KOPT-K1 (cell line): ENCODE data around the gene ACTR5.

ENCODE experiments used
- H3K27ac ChIP-seq: fragments of 200-600 bp; sonication (generic); 2 replicates; pipeline ENCODE4 v1.5.1; 2016; ENCODE audit warnings: antibody characterized with exemption, mild to moderate bottlenecking, low read depth, low read length; ENCODE audit not compliant: poor library complexity, severe bottlenecking
- H3K36me3 ChIP-seq: fragments of 200-600 bp; sonication (generic); 2 replicates; pipeline ENCODE4 v1.5.1; 2017; ENCODE audit warnings: antibody characterized with exemption, mild to moderate bottlenecking, low read length, moderate library complexity; ENCODE audit not compliant: insufficient read depth
- H3K9me3 ChIP-seq: fragments of 200-600 bp; sonication (generic); 2 replicates; pipeline ENCODE4 v1.5.1; 2017; ENCODE audit warnings: antibody characterized with exemption, low read length, mild to moderate bottlenecking; ENCODE audit not compliant: insufficient read depth, poor library complexity, severe bottlenecking

Gene ACTR5

DNA sequence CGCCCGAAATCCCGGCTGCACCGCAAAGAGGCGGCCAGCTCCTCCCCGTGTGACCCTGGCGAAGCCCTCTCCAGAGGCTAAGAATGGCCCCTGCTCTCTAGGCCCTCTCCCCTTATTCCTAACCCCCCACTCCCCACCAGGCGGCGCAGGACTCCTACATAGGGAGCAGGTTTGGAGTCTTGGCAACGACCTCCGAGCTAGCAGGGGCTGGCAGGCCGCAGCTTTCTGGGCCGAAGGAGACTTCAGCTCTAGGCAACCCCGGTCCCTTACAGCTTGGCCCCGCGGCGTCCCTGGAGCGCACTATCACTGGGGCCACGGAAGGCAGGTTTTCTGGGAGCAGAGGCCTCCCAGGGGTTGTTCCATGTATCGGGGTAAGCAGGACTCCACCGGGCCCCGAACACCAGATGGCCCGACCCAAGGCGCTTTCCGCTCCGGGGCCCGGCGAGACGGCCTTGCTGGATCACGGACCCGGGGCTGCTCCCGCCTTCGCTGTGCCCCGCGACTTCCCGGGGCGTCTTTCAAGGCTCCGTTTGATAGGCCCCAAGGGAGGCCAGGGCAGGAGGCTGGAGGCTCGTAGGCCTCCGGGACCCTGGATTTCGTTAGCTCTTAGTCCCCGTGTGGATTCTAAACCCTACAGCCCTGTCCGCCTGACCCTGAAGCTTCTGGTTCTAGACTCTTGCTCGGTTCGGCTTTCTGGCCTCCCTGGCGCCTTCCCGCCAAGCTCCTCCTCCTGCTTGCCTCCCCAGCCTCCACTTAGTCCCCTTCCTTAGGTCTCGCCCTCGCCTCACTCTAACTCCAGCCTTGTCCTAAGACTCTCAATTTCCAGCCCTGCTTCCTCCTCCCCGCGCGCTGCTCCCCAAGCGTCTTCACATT, 22.1 kb upstream of the ACTR5 start:
- no peak overlapping the region for H3K27ac ChIP-seq
- H3K36me3 ChIP-seq, result no peaks in the 10 kb centered on the region
- H3K9me3 ChIP-seq, result no peaks in the 10 kb centered on the region

DNA sequence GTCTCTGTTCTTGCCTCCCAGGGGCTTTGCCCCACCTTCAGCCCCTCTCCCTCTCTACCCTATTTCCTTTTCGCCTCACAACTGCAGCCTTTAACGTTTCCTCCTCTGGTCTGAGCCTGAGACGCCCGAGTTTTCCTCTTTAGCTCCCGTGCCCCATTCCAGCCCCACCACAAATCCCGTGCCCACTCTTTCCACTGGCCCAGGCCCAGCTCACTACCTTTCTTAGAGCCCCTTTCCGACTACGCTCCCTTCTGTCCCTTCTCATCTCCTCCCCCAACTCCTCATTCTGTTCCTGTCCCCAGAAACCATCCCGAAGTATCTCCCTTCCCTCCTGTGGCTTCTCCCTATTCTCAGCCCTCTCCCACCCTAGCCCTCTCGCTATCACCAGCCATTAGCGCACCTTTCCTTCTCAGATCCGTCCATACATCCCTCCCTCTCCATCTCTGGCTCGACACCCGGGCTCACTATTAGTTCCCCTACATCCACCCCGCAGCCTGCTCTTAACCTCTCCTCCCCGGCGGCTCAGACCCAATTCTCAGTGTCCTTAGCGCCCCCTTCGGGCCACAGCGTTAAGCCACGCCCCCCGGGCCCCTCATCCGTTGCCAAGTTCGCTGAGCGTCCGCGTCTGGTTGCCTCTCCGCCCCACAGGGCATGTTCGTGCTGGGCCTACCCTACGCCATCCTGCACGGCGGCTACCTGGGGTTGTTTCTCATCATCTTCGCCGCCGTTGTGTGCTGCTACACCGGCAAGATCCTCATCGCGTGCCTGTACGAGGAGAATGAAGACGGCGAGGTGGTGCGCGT, 21.3 kb upstream of the ACTR5 start:
- H3K36me3 ChIP-seq, result no peaks in the 10 kb centered on the region
- H3K9me3 ChIP-seq, result no peaks in the 10 kb centered on the region
- H3K27ac ChIP-seq, result no peak overlapping the region

DNA sequence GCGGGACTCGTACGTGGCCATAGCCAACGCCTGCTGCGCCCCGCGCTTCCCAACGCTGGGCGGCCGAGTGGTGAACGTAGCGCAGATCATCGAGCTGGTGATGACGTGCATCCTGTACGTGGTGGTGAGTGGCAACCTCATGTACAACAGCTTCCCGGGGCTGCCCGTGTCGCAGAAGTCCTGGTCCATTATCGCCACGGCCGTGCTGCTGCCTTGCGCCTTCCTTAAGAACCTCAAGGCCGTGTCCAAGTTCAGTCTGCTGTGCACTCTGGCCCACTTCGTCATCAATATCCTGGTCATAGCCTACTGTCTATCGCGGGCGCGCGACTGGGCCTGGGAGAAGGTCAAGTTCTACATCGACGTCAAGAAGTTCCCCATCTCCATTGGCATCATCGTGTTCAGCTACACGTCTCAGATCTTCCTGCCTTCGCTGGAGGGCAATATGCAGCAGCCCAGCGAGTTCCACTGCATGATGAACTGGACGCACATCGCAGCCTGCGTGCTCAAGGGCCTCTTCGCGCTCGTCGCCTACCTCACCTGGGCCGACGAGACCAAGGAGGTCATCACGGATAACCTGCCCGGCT, 20.6 kb upstream of the ACTR5 start:
- no peaks in the 10 kb centered on the region for H3K9me3 ChIP-seq
- no peaks in the 10 kb centered on the region for H3K36me3 ChIP-seq

DNA sequence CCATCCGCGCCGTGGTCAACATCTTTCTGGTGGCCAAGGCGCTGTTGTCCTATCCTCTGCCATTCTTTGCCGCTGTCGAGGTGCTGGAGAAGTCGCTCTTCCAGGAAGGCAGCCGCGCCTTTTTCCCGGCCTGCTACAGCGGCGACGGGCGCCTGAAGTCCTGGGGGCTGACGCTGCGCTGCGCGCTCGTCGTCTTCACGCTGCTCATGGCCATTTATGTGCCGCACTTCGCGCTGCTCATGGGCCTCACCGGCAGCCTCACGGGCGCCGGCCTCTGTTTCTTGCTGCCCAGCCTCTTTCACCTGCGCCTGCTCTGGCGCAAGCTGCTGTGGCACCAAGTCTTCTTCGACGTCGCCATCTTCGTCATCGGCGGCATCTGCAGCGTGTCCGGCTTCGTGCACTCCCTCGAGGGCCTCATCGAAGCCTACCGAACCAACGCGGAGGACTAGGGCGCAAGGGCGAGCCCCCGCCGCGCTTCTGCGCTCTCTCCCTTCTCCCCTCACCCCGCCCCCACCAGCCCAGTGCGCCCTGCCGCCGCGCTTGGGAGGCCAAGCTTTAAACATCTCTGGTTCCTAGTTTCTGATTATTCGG, 20.0 kb upstream of the ACTR5 start:
- Histone ChIP-seq H3K36me3 (no peaks in the 10 kb centered on the region), H3K27ac (no peak overlapping the region), H3K9me3 (no peaks in the 10 kb centered on the region)

More for the DNA sequence above, 20.6 kb upstream of the ACTR5 start:
- no peak overlapping the region for H3K27ac ChIP-seq

DNA sequence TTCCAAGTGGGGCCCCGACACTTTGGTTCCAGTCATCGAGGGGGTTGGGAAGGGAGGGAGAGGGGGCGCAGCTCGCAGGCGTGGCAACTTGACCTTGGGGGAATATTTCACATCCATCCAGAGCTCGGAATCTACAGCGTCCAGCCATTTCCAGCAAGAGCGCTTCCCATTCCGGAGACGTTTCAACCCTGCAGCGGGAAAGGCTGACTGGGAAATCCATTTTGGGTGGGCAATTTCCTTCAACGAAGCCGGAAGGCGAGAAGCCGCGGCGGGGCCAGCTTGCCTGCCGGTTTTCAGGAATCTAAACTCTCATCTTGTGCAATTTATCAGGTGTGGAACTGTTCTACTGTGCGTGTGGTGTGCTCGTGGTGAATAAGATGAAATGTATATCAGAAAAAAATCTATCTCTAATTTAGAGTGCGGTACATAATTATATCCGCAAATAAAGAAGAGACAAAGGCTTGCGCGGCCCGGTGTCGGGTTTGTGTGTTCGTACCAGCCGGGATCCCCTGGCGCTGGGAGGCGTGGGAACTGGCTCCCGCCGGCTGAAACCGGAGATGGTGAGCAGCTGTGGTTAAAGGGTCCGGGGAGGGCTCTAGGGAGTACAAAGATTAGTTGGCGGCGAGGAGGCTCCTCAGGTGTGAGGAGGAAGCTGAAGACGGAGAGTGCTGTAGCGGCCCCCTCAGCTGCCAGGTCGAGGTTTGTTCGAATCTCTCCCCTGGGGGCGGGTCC, 19.2 kb upstream of the ACTR5 start:
- Histone ChIP-seq H3K9me3 (no peaks in the 10 kb centered on the region), H3K27ac (no peak overlapping the region), H3K36me3 (no peaks in the 10 kb centered on the region)

DNA sequence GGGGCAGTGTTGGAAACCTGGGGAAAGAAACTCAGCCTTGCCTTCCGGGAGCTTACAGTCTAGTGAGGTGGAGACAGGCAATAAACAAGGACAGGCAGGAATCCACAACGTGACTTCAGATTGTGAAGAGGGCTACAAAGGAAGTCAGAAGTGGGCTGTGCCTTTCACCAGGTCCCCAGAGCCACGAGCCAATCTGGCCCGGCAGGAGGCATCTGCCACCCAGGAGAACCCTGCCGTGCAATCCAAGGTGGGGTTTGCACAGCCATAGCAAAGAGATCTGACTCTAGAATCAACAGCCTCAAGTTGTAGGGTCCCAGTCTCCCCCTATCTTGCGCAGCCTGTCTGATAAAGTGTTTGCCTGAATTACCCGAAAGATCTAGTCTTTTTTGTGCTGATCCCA, 18.5 kb upstream of the ACTR5 start:
- Histone ChIP-seq H3K27ac (no peak overlapping the region), H3K36me3 (no peaks in the 10 kb centered on the region), H3K9me3 (no peaks in the 10 kb centered on the region)

DNA sequence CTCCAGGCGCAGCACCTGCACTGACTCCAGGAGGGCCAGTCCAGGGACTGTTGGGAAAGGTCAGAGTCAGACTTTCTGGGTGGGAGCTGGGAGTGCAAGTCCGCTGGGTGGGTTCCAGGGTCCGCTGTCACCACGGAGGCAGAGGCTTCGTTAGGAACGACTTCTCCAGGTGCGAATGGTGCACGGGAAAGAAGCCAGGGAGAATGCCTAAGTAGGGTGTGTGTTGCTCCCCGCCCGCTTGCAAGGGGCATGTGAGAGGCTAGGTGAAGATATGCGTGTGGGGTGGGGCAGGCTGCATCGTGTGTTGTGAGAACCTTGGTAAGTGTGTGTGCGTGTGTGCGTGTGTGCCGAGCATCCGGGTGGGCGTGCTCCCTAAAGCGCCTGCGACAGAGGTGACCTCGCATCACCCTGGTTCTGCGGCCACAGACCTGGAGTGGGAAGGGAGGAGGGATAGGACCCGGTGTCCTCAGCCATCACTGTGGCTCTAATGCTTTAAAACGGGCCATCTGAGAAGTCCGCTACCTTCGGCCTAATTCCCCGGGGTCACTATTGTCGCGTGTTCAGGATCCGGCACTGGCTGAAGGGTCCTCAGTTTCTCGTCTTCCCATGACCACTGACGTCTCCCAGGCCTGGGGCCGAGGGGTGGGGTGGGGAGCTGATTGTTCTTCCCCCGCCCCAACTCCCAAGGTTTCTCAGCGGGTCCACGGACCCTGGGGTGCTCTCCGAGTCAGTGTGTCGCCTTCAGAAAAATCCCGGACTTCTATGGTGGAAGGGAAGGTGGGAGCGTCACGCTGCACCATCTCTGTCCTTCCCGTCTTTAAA, 17.9 kb upstream of the ACTR5 start:
- H3K9me3 ChIP-seq, result no peaks in the 10 kb centered on the region
- H3K27ac ChIP-seq, result no peak overlapping the region
- H3K36me3 ChIP-seq, result no peaks in the 10 kb centered on the region

DNA sequence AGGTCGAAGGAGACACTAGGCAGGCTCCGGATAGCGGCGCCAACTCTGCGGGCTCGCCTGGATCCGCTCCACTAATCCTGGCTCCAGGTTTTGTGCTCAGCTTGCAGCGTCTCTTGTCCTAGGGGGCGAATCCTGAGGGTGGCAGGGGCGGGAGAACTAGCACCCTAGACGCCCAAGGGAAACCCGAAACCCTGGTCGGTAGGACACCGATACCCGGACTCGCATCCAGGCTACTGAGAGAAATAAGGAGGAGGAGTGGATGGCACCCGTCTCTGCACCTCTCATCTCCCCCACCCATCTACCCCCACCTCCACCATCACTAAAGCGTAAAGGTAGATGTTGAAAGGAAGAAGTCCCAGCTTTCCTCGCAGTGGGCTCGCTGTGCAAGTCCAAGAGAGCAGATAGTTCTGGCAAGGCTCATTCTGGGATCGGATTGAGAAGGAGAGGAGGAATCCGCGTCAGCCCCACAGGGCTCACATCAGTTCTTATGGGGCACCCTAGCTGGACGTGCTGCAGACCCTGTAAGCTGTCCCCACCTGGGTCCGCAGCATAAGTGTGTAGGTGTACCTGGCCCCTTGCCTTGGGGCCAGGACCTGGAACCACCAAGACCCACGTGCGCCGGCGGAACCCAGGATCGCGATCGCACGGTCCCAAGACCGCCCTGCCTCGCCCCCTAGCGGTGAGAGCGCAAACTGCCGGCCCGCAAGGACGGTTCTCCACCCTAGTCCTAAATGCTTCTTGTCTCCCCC, 17.1 kb upstream of the ACTR5 start:
- Histone ChIP-seq H3K36me3 (no peaks in the 10 kb centered on the region), H3K27ac (no peak overlapping the region), H3K9me3 (no peaks in the 10 kb centered on the region)

DNA sequence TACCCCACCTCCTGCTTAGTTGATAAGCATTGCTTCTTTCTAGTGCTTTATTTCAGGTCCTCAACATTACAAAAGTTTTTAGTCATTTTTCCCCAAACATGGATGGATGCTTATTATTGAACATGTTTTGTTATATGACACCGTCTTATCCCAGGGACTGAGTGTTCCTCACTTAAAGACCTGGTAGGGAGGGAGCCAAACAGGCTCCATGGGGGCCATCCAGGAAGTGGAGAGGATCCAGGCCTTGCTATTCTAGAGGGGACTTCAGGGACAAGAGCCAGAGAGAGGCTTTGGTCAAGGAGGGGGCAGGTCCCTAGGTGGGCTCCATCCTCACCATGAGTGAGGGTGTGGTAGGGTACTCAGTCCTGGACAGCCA, 16.5 kb upstream of the ACTR5 start:
- Histone ChIP-seq H3K9me3 (no peaks in the 10 kb centered on the region), H3K36me3 (no peaks in the 10 kb centered on the region), H3K27ac (no peak overlapping the region)

DNA sequence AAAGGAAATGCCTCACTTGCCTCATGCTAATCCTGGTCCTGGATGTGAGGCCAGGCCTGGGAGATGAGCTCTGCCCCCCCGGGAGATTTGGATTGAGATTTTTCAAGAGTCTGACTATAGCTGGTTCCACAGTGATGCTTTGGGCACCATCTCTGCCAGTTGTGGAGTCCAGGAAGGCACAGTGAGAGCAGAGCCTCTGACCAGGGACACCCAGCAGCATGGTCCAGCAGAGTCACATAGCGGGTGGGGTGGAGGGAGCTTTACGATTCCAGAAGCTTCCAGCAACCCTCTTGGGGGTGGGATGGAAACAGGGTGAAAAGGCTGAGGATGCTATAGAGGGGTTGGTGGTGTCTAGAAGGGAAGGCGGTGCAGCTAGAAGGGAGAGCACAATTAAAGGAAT, 15.3 kb upstream of the ACTR5 start:
- no peaks in the 10 kb centered on the region for H3K9me3 ChIP-seq
- H3K27ac ChIP-seq, result no peak overlapping the region
- no peaks in the 10 kb centered on the region for H3K36me3 ChIP-seq

DNA sequence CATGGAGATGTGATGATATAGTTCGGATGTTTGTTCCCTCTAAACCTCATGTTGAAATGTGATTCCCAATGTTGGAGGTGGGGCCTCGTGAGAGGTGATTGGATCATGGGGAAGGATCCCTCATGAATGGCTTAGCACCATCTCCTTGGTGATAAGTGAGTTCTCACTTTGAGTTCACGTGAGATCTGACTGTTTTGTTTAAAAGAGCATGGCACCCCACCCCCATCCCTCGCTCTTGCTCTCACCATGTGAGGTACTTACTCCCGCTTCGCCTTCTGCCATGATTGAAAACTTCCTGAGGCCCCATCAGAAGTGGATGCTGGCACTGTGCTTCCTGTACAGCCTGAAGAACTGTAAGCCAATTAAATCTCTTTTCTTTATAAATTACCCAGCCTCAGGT, 13.1 kb upstream of the ACTR5 start:
- no peaks in the 10 kb centered on the region for H3K36me3 ChIP-seq
- H3K9me3 ChIP-seq, result no peaks in the 10 kb centered on the region
- H3K27ac ChIP-seq, result no peak overlapping the region

DNA sequence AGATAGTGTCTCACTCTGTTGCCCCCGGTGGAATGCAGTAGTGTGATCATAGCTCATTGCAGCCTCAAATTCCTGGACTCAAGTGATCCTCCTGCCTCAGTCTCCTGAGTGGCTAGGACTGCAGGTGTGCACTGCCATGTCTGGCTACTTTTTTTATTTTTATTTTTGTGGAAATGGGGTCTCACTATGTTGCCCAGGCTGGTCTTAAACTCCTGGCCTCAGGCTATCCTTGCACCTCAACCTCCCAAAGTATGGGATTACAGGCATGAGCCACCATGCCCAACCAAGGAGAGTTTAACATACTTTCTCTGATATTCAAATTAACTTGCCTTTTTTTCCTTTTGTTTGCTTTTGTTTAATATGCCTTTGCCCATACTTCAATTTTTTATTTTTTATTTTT, 10.4 kb upstream of the ACTR5 start:
- H3K27ac ChIP-seq, result no peak overlapping the region
- no peaks in the 10 kb centered on the region for H3K9me3 ChIP-seq

DNA sequence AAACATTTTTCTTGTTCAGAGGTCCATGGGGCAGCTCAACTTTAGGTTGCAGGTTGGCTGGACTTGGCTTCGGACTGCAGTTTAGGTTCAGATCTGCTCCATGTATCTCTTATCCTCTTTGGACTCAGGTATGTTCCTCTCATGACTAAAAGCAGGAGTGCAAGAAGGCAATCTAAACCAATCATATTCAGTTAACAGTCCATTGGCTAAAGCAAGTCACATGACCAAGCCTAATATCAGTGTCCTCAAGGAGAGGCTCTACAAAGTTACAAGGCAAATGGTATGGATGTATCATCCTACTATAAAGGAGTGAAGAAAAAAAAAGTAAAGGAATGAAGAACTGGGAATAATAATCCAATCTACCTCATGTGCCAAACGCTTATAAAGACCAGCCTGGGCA, 2.5 kb upstream of the ACTR5 start:
- peaks cover 5% of the 10 kb centered on the region for H3K36me3 ChIP-seq
- H3K9me3 ChIP-seq, result no peaks in the 10 kb centered on the region
- no peak overlapping the region for H3K27ac ChIP-seq

More for the DNA sequence above, 10.4 kb upstream of the ACTR5 start:
- no peaks in the 10 kb centered on the region for H3K36me3 ChIP-seq
